Measurements from ENCODE around the gene ZMAT5. TPM values are rescaled to one million over a fixed set of nuclear protein-coding genes. Genes with fewer than 3 reads are reported as not detected.

Gene ZMAT5
- total RNA-seq, 1 experiment from 2014 or later = 16.0 TPM

GRCh38 chr22:29795663-29796062, 28.9 kb upstream of the ZMAT5 start:
- H4K20me1 ChIP-seq (ENCODE audit: insufficient read depth) = no peaks in the 10 kb centered on the region
- no peak overlapping the region; the same call in 1 of the 2 replicates for H3K27ac ChIP-seq (ENCODE audit: low read depth, low read length)
- ATAC-seq = no peak
- no peak overlapping the region for H3K4me3 ChIP-seq (replicated peaks in 1 of 2; ENCODE audit: low read depth in 1 of 2, low read length in 2 of 2)
- RAD21 ChIA-PET (ENCODE audit: low non-redundant PET in 1 of 2, low total read pairs in 2 of 2, uncharacterized antibody in 2 of 2, unreplicated experiment in 2 of 2) = no interaction called here
- no peak for DNase-seq (ENCODE audit: low read depth, low spot score)
- H3K79me2 ChIP-seq (ENCODE audit: insufficient read depth, low read length) = no peaks in the 10 kb centered on the region
- no peaks in the 10 kb centered on the region for H3K9me3 ChIP-seq (ENCODE audit: control insufficient read depth in 1 of 2, insufficient read depth in 1 of 2, low read depth in 1 of 2, low read length in 2 of 2)
- peaks cover 26 to 28% of the 10 kb centered on the region in 2 experiments for H3K4me1 ChIP-seq (ENCODE audit: control insufficient read depth in 1 of 2, insufficient read depth in 2 of 2, low read length in 2 of 2)
- H2AFZ ChIP-seq (ENCODE audit: low read depth, low read length, poor library complexity, severe bottlenecking) = no peak overlapping the region
- H3K27me3 ChIP-seq (ENCODE audit: insufficient read depth, low read length) = no peaks in the 10 kb centered on the region
- intact Hi-C loops (cut with micrococcal nuclease) = no loop called here
- no peak overlapping the region for H3K9ac ChIP-seq (ENCODE audit: low read length)
- no peaks in the 10 kb centered on the region for H3K9me2 ChIP-seq (ENCODE audit: insufficient read depth)
- CTCF ChIA-PET = interaction anchor here (1.2 kb wide), 1 partner anchor 210 kb away, joined by 5 read pairs; no protein-coding TSS in a partner anchor
- H3K36me3 ChIP-seq (ENCODE audit: control insufficient read depth in 1 of 2, insufficient read depth in 2 of 2, low read length in 2 of 2) = peaks cover 15 to 30% of the 10 kb centered on the region in 2 experiments; a peak in 3 of 4 replicates
- TF ChIP-seq TCF7L2 (IDR thresholded peaks at IDR 0.05; ENCODE audit: borderline replicate concordance, extremely low read depth, insufficient read depth, insufficient read length) = no peak
- TF ChIP-seq YY1 (IDR thresholded peaks at IDR 0.05; ENCODE audit: extremely low read depth, insufficient replicate concordance, low read depth, low read length) = no peak
- no peak for TF ChIP-seq EGR1 (IDR thresholded peaks at IDR 0.05; ENCODE audit: low read depth)
- TF ChIP-seq POLR2A (IDR thresholded peaks at IDR 0.05; ENCODE audit: borderline replicate concordance, extremely low read depth, insufficient read depth, insufficient read length) = no peak
- no peak for TF ChIP-seq CEBPB (IDR thresholded peaks at IDR 0.05; ENCODE audit: low read depth)
- TF ChIP-seq SRF (IDR thresholded peaks at IDR 0.05; ENCODE audit: low read depth) = no peak
- TF ChIP-seq CTCF (IDR thresholded peaks at IDR 0.05 in 2 of 3, conservative IDR thresholded peaks at IDR 0.05 in 1 of 3; ENCODE audit: borderline replicate concordance in 1 of 3, insufficient read depth in 1 of 3, low read depth in 2 of 3, low read length in 2 of 3) = no peak
- TF ChIP-seq SIN3A (IDR thresholded peaks at IDR 0.05; ENCODE audit: low read depth) = no peak
- no peak for TF ChIP-seq ELF1 (IDR thresholded peaks at IDR 0.05; ENCODE audit: borderline replicate concordance, low read depth)
- TF ChIP-seq ATF3 (IDR thresholded peaks at IDR 0.05) = no peak
- TF ChIP-seq ZNF274 (IDR thresholded peaks at IDR 0.05; ENCODE audit: low read depth, low read length) = no peak
- TF ChIP-seq JUND (IDR thresholded peaks at IDR 0.05) = no peak
- no peak for TF ChIP-seq MAX (IDR thresholded peaks at IDR 0.05)
- POLR2A ChIA-PET = interaction anchor here (0.9 kb wide), 1 partner anchor 19 kb away, joined by 3 read pairs; no protein-coding TSS in a partner anchor
- H3K4me2 ChIP-seq (ENCODE audit: low read length) = no peak overlapping the region
- BruUV-seq (replicated peaks) = no TSS peak
